ENCODE measurements around the gene SNCG. TPM values are rescaled to one million over a fixed set of nuclear protein-coding genes. Genes with fewer than 3 reads are reported as not detected.

Gene SNCG
- total RNA-seq, 1 experiment from 2014 or later, result 99.4 TPM

DNA sequence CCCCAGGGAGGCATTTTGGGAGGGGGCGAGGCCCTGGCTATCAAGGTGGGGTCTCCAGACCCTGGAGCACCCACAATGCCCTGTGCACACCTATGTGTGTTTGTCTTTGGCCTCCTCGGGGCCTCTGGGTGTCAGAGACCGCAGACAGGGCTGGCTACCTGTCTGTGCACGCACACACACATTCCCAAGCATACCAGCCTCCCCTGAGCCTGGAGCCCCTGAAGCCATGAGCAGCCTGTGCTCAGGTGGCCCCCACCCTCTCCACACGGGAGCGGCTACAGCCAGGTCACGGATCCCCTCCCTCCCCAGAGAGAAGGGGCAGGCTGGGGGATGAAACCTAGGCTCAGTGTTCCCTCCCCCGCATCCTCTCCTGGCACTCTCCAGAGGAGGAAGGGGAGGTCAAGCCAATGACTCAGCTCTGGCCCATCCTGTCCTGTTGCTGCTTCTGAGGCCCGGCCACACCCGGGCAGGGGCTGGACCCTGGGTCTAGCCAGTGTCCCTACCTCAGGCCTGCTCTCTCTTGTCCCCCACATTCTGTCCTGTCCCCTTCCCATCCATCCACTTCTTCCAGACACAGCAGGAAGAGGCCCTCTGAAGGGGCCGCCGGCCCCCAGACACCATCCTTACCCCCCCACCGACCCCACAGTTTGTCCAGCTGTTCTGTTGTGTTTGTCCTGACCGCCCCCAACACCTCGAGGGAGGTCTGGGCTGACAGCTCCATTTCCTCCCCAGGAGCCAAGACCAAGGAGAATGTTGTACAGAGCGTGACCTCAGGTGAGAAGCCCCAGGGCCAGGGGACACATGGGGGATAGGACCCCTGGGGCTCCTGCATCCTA is 720 bp downstream of the SNCG start:
- intact Hi-C loops (cut with micrococcal nuclease; ENCODE audit: unreplicated experiment), result loop anchor here (5.0 kb wide), 1 partner anchor 557 kb away; no protein-coding TSS in a partner anchor
- DNase-seq, result peak; percentile 74 to 82
- POLR2A ChIA-PET (ENCODE audit: unreplicated experiment), result interaction anchor here (0.6 to 0.9 kb wide), 4 partner anchors 8 to 137 kb away, joined by 3 to 4 read pairs (median 3); no protein-coding TSS in a partner anchor
- peaks cover 53% of the 10 kb centered on the region for H3K4me1 ChIP-seq (replicated peaks; ENCODE audit: insufficient read depth)
- H3K36me3 ChIP-seq (ENCODE audit: low read depth), result no peaks in the 10 kb centered on the region
- peak overlapping the region; percentile 72 for H3K4me3 ChIP-seq
- H3K9me2 ChIP-seq (ENCODE audit: insufficient read depth), result no peaks in the 10 kb centered on the region
- H3F3A ChIP-seq (ENCODE audit: insufficient read depth, low read depth), result peaks cover 11% of the 10 kb centered on the region
- H3K9me3 ChIP-seq (ENCODE audit: insufficient read depth, low read depth), result no peaks in the 10 kb centered on the region
- H3K27ac ChIP-seq, result peak overlapping the region; percentile 80
- BruUV-seq (replicated peaks), result TSS peak; percentile 62
- no peaks in the 10 kb centered on the region for H3K27me3 ChIP-seq (ENCODE audit: insufficient read depth, low read depth)
- no peaks in the 10 kb centered on the region for H3K79me2 ChIP-seq (ENCODE audit: low read depth)
- H3K4me2 ChIP-seq, result peak overlapping the region; percentile 87
- no peak for TF ChIP-seq EZH2 (IDR thresholded peaks at IDR 0.05; ENCODE audit: low read depth)
- TF ChIP-seq, protein P1, sequence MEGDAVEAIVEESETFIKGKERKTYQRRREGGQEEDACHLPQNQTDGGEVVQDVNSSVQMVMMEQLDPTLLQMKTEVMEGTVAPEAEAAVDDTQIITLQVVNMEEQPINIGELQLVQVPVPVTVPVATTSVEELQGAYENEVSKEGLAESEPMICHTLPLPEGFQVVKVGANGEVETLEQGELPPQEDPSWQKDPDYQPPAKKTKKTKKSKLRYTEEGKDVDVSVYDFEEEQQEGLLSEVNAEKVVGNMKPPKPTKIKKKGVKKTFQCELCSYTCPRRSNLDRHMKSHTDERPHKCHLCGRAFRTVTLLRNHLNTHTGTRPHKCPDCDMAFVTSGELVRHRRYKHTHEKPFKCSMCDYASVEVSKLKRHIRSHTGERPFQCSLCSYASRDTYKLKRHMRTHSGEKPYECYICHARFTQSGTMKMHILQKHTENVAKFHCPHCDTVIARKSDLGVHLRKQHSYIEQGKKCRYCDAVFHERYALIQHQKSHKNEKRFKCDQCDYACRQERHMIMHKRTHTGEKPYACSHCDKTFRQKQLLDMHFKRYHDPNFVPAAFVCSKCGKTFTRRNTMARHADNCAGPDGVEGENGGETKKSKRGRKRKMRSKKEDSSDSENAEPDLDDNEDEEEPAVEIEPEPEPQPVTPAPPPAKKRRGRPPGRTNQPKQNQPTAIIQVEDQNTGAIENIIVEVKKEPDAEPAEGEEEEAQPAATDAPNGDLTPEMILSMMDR (conservative IDR thresholded peaks at IDR 0.05), result no peak
- no peaks in the 10 kb centered on the region for H4K20me1 ChIP-seq (ENCODE audit: insufficient read depth)
- H2AFZ ChIP-seq, result peak overlapping the region; percentile 75
- CTCF ChIA-PET, result interaction anchor here (1.5 kb wide), 1 partner anchor 14 kb away, joined by 4 read pairs; no protein-coding TSS in a partner anchor

DNA sequence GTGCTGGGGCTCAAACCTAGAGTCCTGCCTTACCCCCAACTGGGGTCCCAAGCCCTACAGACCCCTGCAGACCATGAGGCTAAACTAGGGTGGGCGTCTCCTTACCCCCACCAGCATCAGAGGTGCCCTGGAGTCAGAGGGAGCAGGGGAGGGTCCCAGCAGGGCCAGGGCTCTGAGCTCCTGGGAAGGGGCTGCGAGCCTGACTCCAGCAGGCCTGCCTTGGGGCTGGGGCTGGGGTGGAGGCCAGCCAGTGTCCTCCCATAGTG is 1.3 kb downstream of the SNCG start:
- peaks cover 11% of the 10 kb centered on the region for H3F3A ChIP-seq (ENCODE audit: insufficient read depth, low read depth)
- no peak for TF ChIP-seq EZH2 (IDR thresholded peaks at IDR 0.05; ENCODE audit: low read depth)
- TF ChIP-seq, protein P1 (conservative IDR thresholded peaks at IDR 0.05), result no peak
- H3K79me2 ChIP-seq (ENCODE audit: low read depth), result no peaks in the 10 kb centered on the region
- peak overlapping the region; percentile 72 for H3K4me3 ChIP-seq
- ChIA-PET POLR2A (ENCODE audit: unreplicated experiment) (interaction anchor here (0.7 to 0.9 kb wide), 2 partner anchors 9 to 137 kb away, joined by 3 read pairs; no protein-coding TSS in a partner anchor), CTCF (interaction anchor here (0.7 to 1.5 kb wide), 2 partner anchors 14 to 21 kb away, joined by 3 to 4 read pairs; no protein-coding TSS in a partner anchor)
- H3K27ac ChIP-seq, result peak overlapping the region; percentile 80
- peak overlapping the region; percentile 87 for H3K4me2 ChIP-seq
- no peaks in the 10 kb centered on the region for H4K20me1 ChIP-seq (ENCODE audit: insufficient read depth)
- H3K27me3 ChIP-seq (ENCODE audit: insufficient read depth, low read depth), result no peaks in the 10 kb centered on the region
- BruUV-seq (replicated peaks), result TSS peak; percentile 49
- peak overlapping the region; percentile 75 for H2AFZ ChIP-seq
- DNase-seq, result no peak
- peaks cover 47% of the 10 kb centered on the region for H3K4me1 ChIP-seq (replicated peaks; ENCODE audit: insufficient read depth)
- intact Hi-C loops (cut with micrococcal nuclease; ENCODE audit: unreplicated experiment), result loop anchor here (1.0 to 5.0 kb wide), 3 partner anchors 20 to 557 kb away; no protein-coding TSS in a partner anchor
- no peaks in the 10 kb centered on the region for H3K9me2 ChIP-seq (ENCODE audit: insufficient read depth)
- H3K36me3 ChIP-seq (ENCODE audit: low read depth), result no peaks in the 10 kb centered on the region
- H3K9me3 ChIP-seq (ENCODE audit: insufficient read depth, low read depth), result no peaks in the 10 kb centered on the region

DNA sequence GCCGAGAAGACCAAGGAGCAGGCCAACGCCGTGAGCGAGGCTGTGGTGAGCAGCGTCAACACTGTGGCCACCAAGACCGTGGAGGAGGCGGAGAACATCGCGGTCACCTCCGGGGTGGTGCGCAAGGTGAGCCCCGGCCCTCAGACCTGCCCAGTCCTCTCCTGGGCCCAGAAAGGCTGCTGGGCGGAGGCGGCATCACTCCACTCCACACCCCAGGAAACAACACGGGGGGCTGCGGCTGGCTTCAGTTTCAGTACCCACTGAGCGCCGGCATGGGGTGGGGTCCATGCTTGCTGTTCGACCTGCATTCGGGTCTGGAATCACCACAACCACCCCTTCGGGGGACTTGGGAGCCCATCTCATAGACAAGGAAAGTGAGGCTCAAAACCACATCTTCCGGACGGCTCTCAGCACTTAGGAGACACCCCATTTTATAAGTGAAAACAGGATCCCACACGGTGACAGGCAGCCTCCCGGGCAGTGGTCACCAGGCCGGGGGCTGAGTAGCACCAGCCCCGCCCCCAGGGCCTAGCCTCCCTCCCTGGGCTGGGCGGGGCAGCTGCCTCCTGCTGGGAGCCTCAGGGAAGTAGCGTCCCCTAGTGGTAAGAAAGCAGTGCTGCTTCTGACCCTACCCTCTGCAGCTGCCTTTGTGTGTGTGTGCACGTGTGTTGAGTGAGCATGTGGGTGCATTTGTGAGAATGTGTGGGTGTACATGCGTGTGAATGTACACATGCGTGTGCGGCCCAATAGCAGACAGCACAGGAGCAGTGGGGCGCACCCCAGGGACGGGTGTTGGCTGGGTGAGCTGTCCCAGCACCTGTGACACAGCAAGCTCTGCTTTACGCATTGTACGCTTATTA is 1.8 kb downstream of the SNCG start:
- Histone ChIP-seq H2AFZ (peak overlapping the region; percentile 75), H3K36me3 (ENCODE audit: low read depth) (no peaks in the 10 kb centered on the region), H4K20me1 (ENCODE audit: insufficient read depth) (no peaks in the 10 kb centered on the region), H3K4me3 (peak overlapping the region; percentile 72), H3F3A (ENCODE audit: insufficient read depth, low read depth) (peaks cover 11% of the 10 kb centered on the region), H3K79me2 (ENCODE audit: low read depth) (no peaks in the 10 kb centered on the region), H3K9me2 (ENCODE audit: insufficient read depth) (no peaks in the 10 kb centered on the region), H3K27me3 (ENCODE audit: insufficient read depth, low read depth) (no peaks in the 10 kb centered on the region), H3K4me2 (peak overlapping the region; percentile 87), H3K4me1 (replicated peaks; ENCODE audit: insufficient read depth) (peaks cover 45% of the 10 kb centered on the region), H3K9me3 (ENCODE audit: insufficient read depth, low read depth) (no peaks in the 10 kb centered on the region), H3K27ac (peak overlapping the region; percentile 80)
- ChIA-PET CTCF (interaction anchor here (0.6 to 0.7 kb wide), 4 partner anchors 12 to 455 kb away, joined by 3 to 22 read pairs (median 6); no protein-coding TSS in a partner anchor), POLR2A (ENCODE audit: unreplicated experiment) (interaction anchor here (0.5 to 0.6 kb wide), 3 partner anchors 10 to 697 kb away, joined by 3 to 17 read pairs (median 6); no protein-coding TSS in a partner anchor)
- intact Hi-C loops (cut with micrococcal nuclease; ENCODE audit: unreplicated experiment), result loop anchor here (1.0 to 5.0 kb wide), 2 partner anchors 21 to 248 kb away; no protein-coding TSS in a partner anchor
- no peak for TF ChIP-seq EZH2 (IDR thresholded peaks at IDR 0.05; ENCODE audit: low read depth)
- TF ChIP-seq, protein P1 (conservative IDR thresholded peaks at IDR 0.05), result peak; percentile 94
- DNase-seq, result peak; percentile 69 to 72
- no TSS peak for BruUV-seq (replicated peaks)

All from PC-9 (cell line).